ENCODE measurements around the gene SPRR5. TPM values are rescaled to one million over a fixed set of nuclear protein-coding genes. Genes with fewer than 3 reads are reported as not detected.

Gene SPRR5
- total and polyA plus RNA-seq, 2 experiments from 2014 or later: not detected

DNA sequence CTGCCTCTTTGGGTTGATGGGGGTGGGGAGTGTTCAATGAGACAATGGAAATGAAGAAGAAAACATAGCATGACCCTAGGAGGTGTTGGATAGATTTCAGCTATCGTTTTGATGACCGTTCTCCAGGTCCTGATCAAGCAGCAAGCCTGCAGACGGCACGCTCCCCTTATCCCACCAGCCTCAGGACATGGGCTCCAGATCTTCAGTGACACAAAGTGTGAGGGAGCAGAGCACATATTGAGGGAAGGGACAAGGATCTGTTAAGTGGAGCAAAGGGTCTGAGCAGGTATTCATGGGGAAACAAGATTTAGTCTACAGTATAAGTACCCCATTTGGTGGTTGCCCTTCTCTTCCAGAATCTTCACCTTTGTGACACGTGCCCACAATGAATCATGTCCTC, 4.7 kb downstream of the SPRR5 start:
- Histone ChIP-seq H3K27ac (ENCODE audit: low read depth) (no peak overlapping the region), H4K20me1 (replicated peaks; ENCODE audit: insufficient read depth) (no peaks in the 10 kb centered on the region), H3K36me3 (ENCODE audit: insufficient read depth) (no peaks in the 10 kb centered on the region), H3K27me3 (ENCODE audit: insufficient read depth) (no peaks in the 10 kb centered on the region), H3F3A (replicated peaks; ENCODE audit: low read depth) (no peaks in the 10 kb centered on the region), H3K9me2 (ENCODE audit: insufficient read depth) (peaks cover 2% of the 10 kb centered on the region), H3K4me3 (no peak overlapping the region), H3K4me1 (ENCODE audit: insufficient read depth) (no peaks in the 10 kb centered on the region), H2AFZ (no peak overlapping the region), H3K4me2 (no peak overlapping the region), H3K79me2 (replicated peaks; ENCODE audit: insufficient read depth) (no peaks in the 10 kb centered on the region)
- Mint-ChIP-seq H3K4me1 (no peaks in the 10 kb centered on the region), H3K4me3 (no peak overlapping the region), H3K9me3 (no peaks in the 10 kb centered on the region), H3K27me3 (ENCODE audit: insufficient read depth, low read depth, poor library complexity) (peaks cover 5% of the 10 kb centered on the region), H3K27ac (no peak overlapping the region), H3K36me3 (ENCODE audit: low read depth) (no peaks in the 10 kb centered on the region)
- TF ChIP-seq, protein P1, sequence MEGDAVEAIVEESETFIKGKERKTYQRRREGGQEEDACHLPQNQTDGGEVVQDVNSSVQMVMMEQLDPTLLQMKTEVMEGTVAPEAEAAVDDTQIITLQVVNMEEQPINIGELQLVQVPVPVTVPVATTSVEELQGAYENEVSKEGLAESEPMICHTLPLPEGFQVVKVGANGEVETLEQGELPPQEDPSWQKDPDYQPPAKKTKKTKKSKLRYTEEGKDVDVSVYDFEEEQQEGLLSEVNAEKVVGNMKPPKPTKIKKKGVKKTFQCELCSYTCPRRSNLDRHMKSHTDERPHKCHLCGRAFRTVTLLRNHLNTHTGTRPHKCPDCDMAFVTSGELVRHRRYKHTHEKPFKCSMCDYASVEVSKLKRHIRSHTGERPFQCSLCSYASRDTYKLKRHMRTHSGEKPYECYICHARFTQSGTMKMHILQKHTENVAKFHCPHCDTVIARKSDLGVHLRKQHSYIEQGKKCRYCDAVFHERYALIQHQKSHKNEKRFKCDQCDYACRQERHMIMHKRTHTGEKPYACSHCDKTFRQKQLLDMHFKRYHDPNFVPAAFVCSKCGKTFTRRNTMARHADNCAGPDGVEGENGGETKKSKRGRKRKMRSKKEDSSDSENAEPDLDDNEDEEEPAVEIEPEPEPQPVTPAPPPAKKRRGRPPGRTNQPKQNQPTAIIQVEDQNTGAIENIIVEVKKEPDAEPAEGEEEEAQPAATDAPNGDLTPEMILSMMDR (conservative IDR thresholded peaks at IDR 0.05; ENCODE audit: low read depth in 2 of 2): no peak
- TF ChIP-seq EZH2phosphoT487 (IDR thresholded peaks at IDR 0.05; ENCODE audit: unreplicated experiment) (no peak), EZH2 (IDR thresholded peaks at IDR 0.05; ENCODE audit: low read depth, unreplicated experiment) (no peak), POLR2AphosphoS5 (IDR thresholded peaks at IDR 0.05; ENCODE audit: low read depth) (no peak), JUNB (IDR thresholded peaks at IDR 0.05; ENCODE audit: unreplicated experiment) (no peak)
- TF ChIP-seq, protein P2, sequence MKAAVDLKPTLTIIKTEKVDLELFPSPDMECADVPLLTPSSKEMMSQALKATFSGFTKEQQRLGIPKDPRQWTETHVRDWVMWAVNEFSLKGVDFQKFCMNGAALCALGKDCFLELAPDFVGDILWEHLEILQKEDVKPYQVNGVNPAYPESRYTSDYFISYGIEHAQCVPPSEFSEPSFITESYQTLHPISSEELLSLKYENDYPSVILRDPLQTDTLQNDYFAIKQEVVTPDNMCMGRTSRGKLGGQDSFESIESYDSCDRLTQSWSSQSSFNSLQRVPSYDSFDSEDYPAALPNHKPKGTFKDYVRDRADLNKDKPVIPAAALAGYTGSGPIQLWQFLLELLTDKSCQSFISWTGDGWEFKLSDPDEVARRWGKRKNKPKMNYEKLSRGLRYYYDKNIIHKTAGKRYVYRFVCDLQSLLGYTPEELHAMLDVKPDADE (IDR thresholded peaks at IDR 0.05): no peak
- TF ChIP-seq, protein P3, sequence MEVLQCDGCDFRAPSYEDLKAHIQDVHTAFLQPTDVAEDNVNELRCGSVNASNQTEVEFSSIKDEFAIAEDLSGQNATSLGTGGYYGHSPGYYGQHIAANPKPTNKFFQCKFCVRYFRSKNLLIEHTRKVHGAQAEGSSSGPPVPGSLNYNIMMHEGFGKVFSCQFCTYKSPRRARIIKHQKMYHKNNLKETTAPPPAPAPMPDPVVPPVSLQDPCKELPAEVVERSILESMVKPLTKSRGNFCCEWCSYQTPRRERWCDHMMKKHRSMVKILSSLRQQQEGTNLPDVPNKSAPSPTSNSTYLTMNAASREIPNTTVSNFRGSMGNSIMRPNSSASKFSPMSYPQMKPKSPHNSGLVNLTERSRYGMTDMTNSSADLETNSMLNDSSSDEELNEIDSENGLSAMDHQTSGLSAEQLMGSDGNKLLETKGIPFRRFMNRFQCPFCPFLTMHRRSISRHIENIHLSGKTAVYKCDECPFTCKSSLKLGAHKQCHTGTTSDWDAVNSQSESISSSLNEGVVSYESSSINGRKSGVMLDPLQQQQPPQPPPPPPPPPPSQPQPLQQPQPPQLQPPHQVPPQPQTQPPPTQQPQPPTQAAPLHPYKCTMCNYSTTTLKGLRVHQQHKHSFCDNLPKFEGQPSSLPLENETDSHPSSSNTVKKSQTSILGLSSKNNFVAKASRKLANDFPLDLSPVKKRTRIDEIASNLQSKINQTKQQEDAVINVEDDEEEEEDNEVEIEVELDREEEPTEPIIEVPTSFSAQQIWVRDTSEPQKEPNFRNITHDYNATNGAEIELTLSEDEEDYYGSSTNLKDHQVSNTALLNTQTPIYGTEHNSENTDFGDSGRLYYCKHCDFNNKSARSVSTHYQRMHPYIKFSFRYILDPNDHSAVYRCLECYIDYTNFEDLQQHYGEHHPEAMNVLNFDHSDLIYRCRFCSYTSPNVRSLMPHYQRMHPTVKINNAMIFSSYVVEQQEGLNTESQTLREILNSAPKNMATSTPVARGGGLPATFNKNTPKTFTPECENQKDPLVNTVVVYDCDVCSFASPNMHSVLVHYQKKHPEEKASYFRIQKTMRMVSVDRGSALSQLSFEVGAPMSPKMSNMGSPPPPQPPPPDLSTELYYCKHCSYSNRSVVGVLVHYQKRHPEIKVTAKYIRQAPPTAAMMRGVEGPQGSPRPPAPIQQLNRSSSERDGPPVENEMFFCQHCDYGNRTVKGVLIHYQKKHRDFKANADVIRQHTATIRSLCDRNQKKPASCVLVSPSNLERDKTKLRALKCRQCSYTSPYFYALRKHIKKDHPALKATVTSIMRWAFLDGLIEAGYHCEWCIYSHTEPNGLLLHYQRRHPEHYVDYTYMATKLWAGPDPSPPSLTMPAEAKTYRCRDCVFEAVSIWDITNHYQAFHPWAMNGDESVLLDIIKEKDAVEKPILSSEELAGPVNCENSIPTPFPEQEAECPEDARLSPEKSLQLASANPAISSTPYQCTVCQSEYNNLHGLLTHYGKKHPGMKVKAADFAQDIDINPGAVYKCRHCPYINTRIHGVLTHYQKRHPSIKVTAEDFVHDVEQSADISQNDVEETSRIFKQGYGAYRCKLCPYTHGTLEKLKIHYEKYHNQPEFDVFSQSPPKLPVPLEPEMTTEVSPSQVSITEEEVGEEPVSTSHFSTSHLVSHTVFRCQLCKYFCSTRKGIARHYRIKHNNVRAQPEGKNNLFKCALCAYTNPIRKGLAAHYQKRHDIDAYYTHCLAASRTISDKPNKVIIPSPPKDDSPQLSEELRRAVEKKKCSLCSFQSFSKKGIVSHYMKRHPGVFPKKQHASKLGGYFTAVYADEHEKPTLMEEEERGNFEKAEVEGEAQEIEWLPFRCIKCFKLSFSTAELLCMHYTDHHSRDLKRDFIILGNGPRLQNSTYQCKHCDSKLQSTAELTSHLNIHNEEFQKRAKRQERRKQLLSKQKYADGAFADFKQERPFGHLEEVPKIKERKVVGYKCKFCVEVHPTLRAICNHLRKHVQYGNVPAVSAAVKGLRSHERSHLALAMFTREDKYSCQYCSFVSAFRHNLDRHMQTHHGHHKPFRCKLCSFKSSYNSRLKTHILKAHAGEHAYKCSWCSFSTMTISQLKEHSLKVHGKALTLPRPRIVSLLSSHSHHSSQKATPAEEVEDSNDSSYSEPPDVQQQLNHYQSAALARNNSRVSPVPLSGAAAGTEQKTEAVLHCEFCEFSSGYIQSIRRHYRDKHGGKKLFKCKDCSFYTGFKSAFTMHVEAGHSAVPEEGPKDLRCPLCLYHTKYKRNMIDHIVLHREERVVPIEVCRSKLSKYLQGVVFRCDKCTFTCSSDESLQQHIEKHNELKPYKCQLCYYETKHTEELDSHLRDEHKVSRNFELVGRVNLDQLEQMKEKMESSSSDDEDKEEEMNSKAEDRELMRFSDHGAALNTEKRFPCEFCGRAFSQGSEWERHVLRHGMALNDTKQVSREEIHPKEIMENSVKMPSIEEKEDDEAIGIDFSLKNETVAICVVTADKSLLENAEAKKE (CRISPR knock-in tag; IDR thresholded peaks at IDR 0.05): no peak
- DNase-seq (ENCODE audit: low spot score) (no peak), ATAC-seq (no peak)

Data from GM23338 (cell line).